ENCODE measurements around the gene TEDC2. TPM values are rescaled to one million over a fixed set of nuclear protein-coding genes. Genes with fewer than 3 reads are reported as not detected.

The TEDC2 gene
- total RNA-seq, 1 donor from 2014 or later: 12.1 TPM

- no peak for DNase-seq (ENCODE audit: extremely low read depth, low read depth, low spot score)
Observed at GRCh38 chr16:2464333-2464732, 4.4 kb downstream of the TEDC2 start.

DNA sequence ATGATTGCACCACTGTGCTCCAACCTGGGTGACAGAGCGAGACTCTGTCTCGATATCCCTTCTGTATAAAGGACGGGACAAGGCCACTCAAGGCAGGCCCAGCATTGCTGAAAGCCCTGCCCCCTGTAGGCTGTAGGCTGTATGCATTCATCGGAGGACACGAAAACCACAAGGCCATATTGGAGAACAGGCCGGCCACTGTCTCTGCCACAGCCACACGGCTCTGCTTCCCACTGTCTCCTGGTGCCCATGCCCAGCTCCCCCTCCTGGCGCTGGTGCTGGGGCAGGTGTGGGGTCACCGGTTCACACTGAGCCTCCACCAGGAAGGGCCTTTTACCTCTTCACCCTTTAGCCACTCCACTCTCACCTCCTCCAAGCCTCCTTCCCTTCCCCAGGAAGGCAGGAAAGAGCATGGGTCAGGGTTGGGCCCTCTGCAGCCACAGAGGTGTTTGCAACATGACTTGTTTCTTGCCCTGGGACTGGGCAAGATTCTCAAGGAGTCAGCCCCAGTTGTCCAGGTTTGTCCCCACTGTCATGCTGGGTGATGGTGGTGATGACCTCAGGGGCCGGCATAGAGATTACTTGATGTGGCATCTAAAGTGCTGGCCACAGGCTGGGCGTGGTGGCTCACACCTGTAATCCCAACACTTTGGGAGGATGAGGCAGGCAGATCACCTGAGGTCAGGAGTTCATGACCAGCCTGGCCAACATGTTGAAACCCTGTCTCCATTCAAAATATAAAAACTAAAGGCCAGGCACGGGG lies 5.9 kb downstream of the TEDC2 start:
- DNase-seq (ENCODE audit: extremely low read depth, low read depth, low spot score): no peak

DNA sequence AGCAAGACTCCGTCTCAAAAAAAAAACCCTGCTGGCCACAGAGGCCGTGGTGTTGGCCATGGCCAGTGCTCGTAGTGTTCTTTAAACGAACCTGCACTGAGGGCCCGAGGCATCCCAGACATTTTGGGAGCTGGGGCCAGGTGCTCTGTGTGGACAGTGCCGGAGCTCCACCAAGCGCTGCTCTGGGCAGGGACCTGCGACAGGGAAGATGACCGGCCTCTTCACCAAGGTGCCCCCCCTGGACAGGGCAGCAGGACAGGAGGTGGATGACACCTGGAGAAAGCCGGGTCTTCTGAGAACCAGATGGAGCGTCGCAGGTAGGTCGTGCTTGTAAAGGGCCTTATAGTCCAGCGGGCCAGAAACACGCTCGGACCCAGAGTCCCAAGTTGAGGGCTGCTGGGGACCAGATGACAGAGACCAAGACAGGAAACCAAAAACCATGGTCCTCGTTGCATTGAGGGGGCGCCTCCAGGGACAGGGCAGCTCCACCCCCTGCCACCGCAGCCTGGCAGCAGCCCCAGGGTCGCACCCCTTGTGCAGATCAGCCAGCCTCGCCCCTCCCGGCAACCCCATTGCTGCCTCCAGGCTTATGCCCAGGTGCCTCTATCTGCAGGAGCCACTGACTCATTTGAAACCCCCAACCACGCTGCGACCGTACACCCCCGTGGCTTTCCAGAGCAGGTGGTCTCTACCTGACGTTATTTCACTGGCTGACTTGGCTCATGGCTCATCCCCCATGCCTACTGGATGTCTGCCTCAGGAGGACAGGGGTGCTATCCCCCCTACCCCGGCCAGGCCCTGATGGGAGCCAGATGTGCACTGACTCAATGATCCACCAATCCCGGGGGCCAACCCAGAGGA lies 7.0 kb downstream of the TEDC2 start:
- DNase-seq (ENCODE audit: extremely low read depth, low read depth, low spot score): no peak

- DNase-seq (ENCODE audit: extremely low read depth, low read depth, low spot score): no peak
Observed at GRCh38 chr16:2467528-2468232, 7.8 kb downstream of the TEDC2 start.

GRCh38 chr16:2468233-2468724 lies 8.4 kb downstream of the TEDC2 start:
- no peak for DNase-seq (ENCODE audit: extremely low read depth, low read depth, low spot score)

DNA sequence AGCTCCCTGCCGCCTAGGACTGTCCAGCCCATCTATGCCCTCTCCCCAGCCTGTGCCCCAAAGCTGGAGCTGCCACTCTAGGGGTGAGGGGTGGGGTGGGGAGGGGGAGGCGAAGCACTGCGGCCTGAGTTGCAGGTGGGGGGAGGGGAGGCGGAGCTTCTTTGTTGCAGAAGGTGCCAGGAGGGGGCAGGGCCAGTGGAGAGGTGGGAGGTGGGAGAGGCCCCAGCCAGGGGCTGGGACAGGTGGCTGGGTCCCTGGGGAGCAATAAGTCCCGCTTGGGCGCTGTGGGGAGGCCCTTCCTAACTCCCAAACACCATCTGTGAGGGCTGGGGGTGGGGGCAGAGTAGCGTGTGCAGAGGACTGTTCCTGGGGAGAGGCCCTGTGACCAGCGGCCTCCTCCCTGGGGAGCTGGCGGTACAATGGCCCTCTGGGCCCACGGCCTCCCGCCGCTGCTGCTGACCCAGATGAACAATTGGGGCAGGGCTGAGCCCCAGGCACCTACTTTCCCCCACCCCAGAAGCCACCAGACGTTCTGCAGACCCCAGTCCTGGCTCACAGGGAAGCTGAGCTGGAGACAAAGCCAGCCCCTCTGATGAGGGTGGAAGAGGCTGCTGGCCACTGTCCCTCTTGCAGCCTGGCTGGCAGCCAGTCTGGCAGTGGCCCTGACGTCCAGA lies 9.0 kb downstream of the TEDC2 start:
- DNase-seq (ENCODE audit: extremely low read depth, low read depth, low spot score): no peak

DNA sequence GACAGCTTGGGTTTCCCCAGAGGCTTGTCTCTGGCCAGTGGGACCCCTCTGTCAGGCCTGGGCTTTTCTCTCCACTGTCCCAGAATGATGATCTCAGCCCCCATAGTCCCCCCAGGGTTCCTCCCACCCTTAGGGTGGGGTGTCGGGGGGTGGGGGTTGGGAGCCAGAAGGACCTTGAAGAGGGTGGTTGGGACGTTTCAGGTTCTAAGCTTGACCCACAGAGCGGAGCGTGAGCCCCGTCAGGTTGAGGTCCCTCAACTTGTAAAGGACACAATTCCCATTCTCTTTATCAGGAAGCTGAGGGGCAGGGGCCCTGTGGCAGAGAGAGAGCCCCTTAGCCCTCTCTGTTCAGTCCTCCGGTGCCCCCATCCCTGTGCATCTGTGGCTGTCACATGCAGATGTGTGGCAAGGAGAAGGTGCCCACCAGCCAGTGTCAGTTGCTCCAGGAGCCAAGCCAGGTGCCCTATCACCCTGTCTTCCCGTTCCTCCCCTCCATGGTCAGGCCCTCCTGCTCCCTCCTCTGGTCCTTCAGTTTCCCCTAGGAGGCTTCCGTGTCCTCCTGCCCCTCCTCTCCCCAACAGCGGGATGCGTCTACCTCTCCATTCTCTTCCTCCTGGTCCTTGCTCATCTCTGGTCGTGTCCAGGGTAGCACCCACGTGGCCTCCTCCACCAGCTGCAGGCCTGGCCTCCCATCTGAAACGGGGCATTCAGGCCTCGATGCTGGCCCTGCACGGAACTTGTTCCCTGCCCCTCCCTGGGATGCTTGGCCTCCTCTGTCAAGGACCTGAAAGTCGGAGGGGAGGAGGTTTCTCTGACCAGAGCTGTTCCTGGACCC lies 9.7 kb downstream of the TEDC2 start:
- DNase-seq (ENCODE audit: extremely low read depth, low read depth, low spot score): no peak

- DNase-seq (ENCODE audit: extremely low read depth, low read depth, low spot score): no peak
Observed at GRCh38 chr16:2470234-2470601, 10.3 kb downstream of the TEDC2 start.

GRCh38 chr16:2470603-2471015 lies 10.7 kb downstream of the TEDC2 start:
- no peak for DNase-seq (ENCODE audit: extremely low read depth, low read depth, low spot score)

DNA sequence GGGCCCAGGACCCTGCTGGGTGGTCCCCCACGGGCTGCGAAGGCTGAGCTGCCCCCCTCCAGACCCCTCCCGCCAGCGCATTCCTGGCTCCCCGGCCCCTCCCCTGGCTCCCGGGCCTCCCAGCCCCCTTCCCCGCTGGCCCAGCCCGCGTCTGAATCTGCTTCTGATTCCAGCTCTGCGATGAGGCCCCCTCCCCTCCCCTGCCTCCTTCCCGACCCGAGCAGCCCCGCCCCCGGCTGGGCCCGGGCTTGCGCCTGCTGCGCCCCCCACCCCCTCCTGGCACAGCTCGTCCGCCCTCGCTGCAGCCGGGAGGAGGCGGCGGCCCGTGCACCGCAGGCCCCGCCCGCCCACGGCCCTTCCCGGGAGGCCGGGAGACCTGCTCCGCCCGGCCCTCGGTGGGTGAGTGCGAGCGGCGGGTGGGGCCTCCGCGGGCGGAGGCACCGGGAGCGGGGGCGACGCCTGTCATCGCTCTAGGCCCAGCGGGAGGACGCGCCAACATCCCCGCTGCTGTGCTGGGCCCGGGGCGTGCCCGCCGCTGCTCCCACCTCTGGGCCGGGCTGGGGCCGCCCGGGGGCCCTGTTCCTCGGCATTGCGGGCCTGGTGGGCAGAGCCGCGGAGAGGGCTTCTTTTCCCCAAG lies 11.2 kb downstream of the TEDC2 start, which contains the start of gene NTN3:
TSS of gene NTN3 (plus strand) at position 282 of the 637 bp plus-strand sequence. CDS start 405 bp downstream, outside the sequence.
- no peak for DNase-seq (ENCODE audit: extremely low read depth, low read depth, low spot score)

GRCh38 chr16:2471653-2472487 lies 12.0 kb downstream of the TEDC2 start:
- DNase-seq (ENCODE audit: extremely low read depth, low read depth, low spot score): no peak

GRCh38 chr16:2472488-2472864 lies 12.6 kb downstream of the TEDC2 start:
- no peak for DNase-seq (ENCODE audit: extremely low read depth, low read depth, low spot score)

GRCh38 chr16:2472885-2473445 lies 13.1 kb downstream of the TEDC2 start:
- no peak for DNase-seq (ENCODE audit: extremely low read depth, low read depth, low spot score)

DNA sequence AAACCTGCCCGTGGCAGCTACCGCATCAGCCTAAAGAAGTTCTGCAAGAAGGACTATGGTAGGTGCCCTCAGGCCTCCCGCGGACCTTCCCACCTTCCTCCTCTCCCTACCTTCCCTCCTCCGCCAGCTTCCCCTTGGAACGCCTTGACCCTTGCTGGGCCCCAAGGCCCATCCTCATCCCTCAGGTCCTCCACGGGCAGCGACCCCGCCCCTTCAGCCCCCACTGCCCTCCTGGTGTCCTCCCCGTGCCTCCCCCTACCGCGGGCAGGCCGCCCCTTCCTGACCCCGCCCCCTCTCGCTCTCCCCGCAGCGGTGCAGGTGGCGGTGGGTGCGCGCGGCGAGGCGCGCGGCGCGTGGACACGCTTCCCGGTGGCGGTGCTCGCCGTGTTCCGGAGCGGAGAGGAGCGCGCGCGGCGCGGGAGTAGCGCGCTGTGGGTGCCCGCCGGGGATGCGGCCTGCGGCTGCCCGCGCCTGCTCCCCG lies 13.6 kb downstream of the TEDC2 start:
- DNase-seq (ENCODE audit: extremely low read depth, low read depth, low spot score): no peak

DNA sequence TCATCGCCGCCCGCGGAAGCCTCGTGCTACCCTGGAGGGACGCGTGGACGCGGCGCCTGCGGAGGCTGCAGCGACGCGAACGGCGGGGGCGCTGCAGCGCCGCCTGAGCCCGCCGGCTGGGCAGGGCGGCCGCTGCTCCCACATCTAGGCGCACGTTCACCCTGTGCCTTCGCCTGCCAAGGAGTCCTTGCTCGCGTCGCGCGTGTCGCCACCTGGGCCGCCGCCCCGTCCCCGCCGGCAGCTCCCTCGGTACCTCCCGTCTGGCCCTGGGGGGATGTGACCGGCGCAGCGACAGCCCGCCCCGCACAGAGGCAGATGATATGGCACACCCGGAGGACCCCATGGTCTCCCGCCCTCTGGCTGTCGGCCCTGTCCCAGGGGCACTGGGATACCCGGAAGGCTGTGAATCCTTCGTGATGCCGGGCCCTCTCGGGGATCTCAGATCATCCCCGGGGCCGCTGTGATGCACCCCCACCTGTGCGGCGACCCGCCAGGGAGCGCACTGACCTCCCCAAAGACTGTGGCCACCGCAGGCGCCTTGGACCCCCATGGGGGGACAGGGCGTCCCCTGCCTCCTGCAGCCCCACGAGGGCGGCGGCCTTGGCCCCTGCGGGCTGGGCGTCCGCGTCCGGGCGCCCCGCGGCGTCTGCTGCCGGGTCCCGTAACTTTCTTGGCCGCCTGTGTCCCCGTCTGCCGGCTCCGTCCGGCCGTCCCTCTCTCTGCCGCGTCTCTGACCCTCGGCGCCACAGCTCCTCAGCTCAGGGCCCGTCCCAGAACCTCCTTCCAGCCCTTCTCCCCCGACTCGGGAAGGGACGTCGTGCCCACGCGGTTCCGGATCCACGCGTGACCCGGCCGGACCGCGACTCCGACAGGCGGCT lies 14.3 kb downstream of the TEDC2 start:
- DNase-seq (ENCODE audit: extremely low read depth, low read depth, low spot score): no peak

DNA sequence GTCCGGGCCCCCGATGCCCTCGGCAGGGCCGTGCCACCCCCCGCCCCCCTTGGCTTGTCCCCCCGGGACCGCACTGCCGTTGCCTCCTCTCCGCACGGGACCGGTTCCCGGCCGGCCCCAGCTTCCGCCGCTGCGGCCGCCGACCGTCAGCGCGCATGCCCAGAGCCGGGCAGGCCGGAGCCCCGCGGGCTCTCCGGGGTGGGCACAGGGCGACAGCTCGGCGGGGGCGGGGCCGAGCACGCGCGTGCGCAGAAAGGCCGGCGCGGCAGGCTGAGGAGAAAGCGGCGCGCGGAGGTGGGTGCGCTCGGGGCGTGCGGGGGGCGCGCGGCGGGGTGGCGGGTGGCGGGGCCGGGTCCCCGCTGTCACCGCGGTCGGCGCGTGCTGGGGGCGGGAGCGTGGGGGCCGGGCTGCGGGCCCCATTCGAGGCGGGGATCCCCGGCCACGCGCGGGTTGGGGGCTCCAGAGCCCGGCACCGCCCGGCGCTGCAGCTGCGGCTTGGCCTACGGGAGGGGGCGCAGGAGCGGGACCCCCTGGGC lies 15.0 kb downstream of the TEDC2 start, which contains the start of gene TBC1D24:
TSS of gene TBC1D24 (plus strand) at position 251 of the 536 bp plus-strand sequence. CDS start 21,022 bp downstream, outside the sequence.
- no peak for DNase-seq (ENCODE audit: extremely low read depth, low read depth, low spot score)

Data from glomerular endothelial cell (primary cell).